Psoas muscle (tissue), 8 donors: ENCODE results near the gene ACSF2. TPM values are rescaled to one million over a fixed set of nuclear protein-coding genes. Genes with fewer than 3 reads are reported as not detected.
A peak's percentile ranks its signal among the peaks of the same experiment; 100 is the strongest.

ENCODE experiments used
- ATAC-seq, 4 donors: fragments of 200-7000 bp; cut with Tn5 transposase; one replicate each; pipeline ENCODE4 v1.9.1; 2020; ENCODE audit warnings: moderate library complexity in 3 of 4, mild to moderate bottlenecking in 2 of 4
- DNase-seq, 2 donors: peaks; one replicate each; pipeline ENCODE4 v3.0.0-alpha.2; 2020
- H3K27ac ChIP-seq: fragments of 200-600 bp; one replicate; pipeline ENCODE4 v1.8.0; 2022
- H3K27me3 ChIP-seq, 3 donors: fragments of 200-600 bp in 1 of 3; one replicate each; pipeline versions ENCODE4 v1.6.1 to v1.8.0; 2013 to 2022; ENCODE audit warnings: low read length in 2 of 3, mild to moderate bottlenecking in 2 of 3, moderate library complexity in 1 of 3; ENCODE audit not compliant: insufficient read depth in 3 of 3
- H3K36me3 ChIP-seq, 2 donors: fragments of 200-600 bp in 1 of 2; one replicate each; pipeline versions ENCODE4 v1.6.1 to v1.8.0; 2013 to 2022; ENCODE audit warnings: low read depth in 1 of 2, mild to moderate bottlenecking in 1 of 2, moderate library complexity in 1 of 2; ENCODE audit not compliant: insufficient read depth in 1 of 2
- H3K4me1 ChIP-seq: fragments of 200-600 bp; one replicate; pipeline ENCODE4 v1.8.0; 2022
- H3K4me3 ChIP-seq: fragments of 200-600 bp; one replicate; pipeline ENCODE4 v1.8.0; 2022; ENCODE audit warnings: mild to moderate bottlenecking
- H3K9me3 ChIP-seq: fragments of 200-600 bp; one replicate; pipeline ENCODE4 v1.8.0; 2022
- WGBS, 3 donors: extraction: QIAGEN DNeasy Blood & Tissue Kit; methylation state at CpG; one replicate each; pipeline versions ENCODE4 v1.1.6 to v1.1.7; 2013; 5-methylcytosine and 5-hydroxymethylcytosine counted together
- intact Hi-C, 2 donors: fragments of 100-400 bp; cut with DNase I; formaldehyde crosslinking; loops; one replicate each; pipeline versions ENCODE4 v1.11.0 to v1.14.2; 2022
- polyA plus RNA-seq, 3 donors: library from polyadenylated mRNA; stranded (reverse); fragments of 200-250 nt; gene quantifications; one replicate each; pipeline ENCODE4 v1.2.3, GENCODE V29; 2013
- total RNA-seq, 4 donors: library from RNA; stranded (reverse); fragmentation: NEBNext Ultra II Directional in 2 of 4; extraction: Animal tissue kit (Norgen Biotek cat#: 25700) in 2 of 4; gene quantifications; one replicate each; pipeline versions ENCODE4 v1.2.1 to v1.2.4, GENCODE V29; 2021 to 2023
- TF ChIP-seq, protein P1 (sequence below): fragments of 200-600 bp; IDR thresholded peaks from one replicate; pipeline ENCODE4 v1.8.0; 2022; ENCODE audit warnings: antibody characterized with exemption
- donor health status: healthy with polysubstance abuse.
- donor health status: DM: no; HTN: no; CAD: no; lungs with moderate emphysema.
- donor health status: Bipolar disorder and iron deficiency.
- donor health status: healthy.
- donor health status: DM: yes; HTN: yes; CAD: no.
- donor health status: DM: no; HTN: no; CAD: no.
- donor health status: DM: no; HTN: no; CAD: no.
- donor health status: DM: yes; HTN: yes; CAD: no.

Gene ACSF2
- total and polyA plus RNA-seq, 7 donors, result 14.4 to 72.3 (median 35.5) TPM

DNA sequence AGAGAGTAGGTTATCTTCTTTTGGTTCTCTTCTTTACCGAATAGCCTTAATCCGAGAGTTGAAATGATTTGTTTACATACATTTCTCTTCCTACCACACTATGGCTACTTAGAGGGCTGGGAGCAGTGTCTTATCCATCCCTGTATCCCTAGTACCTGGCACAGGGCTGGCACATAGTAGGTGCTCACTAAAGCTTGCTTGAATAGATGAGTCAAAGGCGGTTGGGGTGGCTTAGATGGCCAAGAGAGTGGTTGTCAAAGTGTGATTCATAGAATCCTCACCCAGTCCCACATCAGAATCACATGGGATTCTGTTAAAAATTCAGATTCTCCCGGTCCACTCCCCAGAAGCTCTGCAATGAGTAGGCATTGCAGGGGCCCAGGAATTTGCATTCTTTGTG, 31.6 kb downstream of the ACSF2 start:
- Histone ChIP-seq H3K36me3 (peaks cover 0 to 4% of the 10 kb centered on the region in 2 donors), H3K9me3 (no peaks in the 10 kb centered on the region), H3K27ac (no peak overlapping the region), H3K4me1 (no peaks in the 10 kb centered on the region), H3K27me3 (no peaks in the 10 kb centered on the region), H3K4me3 (no peak overlapping the region)
- 94 to 98% (median 95%) methylated on average over 4 of the region's 4 CpGs for WGBS, 3 donors
- intact Hi-C loops, result no loop called here
- no peak for ATAC-seq
- no peak for DNase-seq
- TF ChIP-seq, protein P1, sequence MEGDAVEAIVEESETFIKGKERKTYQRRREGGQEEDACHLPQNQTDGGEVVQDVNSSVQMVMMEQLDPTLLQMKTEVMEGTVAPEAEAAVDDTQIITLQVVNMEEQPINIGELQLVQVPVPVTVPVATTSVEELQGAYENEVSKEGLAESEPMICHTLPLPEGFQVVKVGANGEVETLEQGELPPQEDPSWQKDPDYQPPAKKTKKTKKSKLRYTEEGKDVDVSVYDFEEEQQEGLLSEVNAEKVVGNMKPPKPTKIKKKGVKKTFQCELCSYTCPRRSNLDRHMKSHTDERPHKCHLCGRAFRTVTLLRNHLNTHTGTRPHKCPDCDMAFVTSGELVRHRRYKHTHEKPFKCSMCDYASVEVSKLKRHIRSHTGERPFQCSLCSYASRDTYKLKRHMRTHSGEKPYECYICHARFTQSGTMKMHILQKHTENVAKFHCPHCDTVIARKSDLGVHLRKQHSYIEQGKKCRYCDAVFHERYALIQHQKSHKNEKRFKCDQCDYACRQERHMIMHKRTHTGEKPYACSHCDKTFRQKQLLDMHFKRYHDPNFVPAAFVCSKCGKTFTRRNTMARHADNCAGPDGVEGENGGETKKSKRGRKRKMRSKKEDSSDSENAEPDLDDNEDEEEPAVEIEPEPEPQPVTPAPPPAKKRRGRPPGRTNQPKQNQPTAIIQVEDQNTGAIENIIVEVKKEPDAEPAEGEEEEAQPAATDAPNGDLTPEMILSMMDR, result no peak

DNA sequence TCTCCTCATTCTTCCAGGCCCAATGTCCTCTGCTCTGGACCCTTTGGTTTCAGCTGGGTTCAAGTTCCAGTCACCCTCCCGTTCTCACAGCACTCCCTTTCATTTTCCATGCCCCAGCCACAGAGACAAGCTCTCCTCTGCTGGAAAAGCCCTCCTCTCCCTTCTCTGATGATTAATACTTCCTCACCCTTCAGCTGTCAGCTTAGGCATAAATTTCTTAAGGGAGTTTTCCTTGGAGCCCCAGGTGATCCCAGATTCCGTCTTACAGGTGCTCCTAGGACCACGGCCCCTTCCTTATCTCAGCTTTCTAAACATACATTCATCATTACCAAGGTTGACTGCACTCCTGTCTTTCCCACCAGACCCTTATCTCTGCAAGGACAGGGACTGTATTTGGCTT, 32.3 kb downstream of the ACSF2 start:
- ATAC-seq, result no peak
- DNase-seq, result no peak
- Histone ChIP-seq H3K27ac (no peak overlapping the region), H3K36me3 (peaks cover 0 to 11% of the 10 kb centered on the region in 2 donors), H3K9me3 (no peaks in the 10 kb centered on the region), H3K27me3 (no peaks in the 10 kb centered on the region), H3K4me3 (no peak overlapping the region), H3K4me1 (no peaks in the 10 kb centered on the region)
- intact Hi-C loops, result no loop called here
- WGBS, 3 donors, result 61 to 76% (median 64%) methylated on average over 3 of the region's 3 CpGs
- TF ChIP-seq, protein P1, result no peak

DNA sequence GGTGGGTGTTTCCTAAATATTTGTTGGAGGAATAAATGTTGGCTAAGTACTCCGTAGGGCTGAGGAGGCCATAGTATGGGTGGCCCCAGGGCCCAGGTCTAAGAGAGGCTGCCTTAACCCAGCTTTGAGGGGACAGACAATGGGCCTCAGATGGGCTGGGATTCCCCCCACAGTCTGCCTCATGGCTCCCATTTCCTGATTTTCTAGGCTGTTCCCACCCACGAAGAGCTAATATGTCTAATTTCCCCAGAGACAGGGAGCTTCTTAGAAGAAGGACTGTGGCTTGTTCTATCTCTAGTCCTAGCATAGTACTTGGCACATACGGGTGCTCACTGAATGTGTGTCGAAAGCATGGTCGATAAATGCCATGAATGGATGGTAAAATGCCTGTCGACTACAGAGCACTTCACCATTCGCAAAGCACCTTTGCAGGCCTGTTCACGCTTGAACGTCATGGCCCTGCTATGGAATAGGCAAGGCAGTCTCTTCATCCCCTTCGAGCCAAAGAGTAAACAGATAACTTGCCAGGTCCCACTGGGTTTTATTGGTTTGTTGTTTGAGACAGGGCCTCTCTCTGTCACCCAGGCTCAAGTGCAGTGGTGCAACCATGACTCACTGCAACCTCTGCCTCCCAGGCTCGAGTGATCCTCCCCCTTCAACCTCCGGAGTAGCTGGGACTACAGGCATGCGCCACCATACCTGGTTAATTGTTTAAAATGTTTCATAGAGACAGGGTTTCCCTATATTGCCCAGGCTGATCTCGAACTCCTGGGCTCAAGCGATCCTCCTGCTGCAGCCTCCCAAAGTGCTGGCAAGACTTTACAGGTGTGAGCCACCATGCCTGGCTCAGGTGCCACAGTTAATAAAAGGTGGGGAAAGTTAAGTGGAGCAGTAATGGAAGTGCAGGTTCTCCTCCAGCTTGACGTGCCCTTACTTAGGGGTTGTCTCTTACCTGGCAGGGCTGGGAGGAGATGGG, 33.0 kb downstream of the ACSF2 start:
- H3K27me3 ChIP-seq, result no peaks in the 10 kb centered on the region
- H3K4me3 ChIP-seq, result no peak overlapping the region
- TF ChIP-seq, protein P1, result no peak
- WGBS, 3 donors, result 70 to 83% (median 76%) methylated on average over 16 of the region's 16 CpGs
- ATAC-seq (peak; percentile 39 to 71 (median 50)), DNase-seq (no peak)
- no peaks in the 10 kb centered on the region for H3K9me3 ChIP-seq
- no peak overlapping the region for H3K27ac ChIP-seq
- H3K36me3 ChIP-seq, result peaks cover 0 to 15% of the 10 kb centered on the region in 2 donors
- H3K4me1 ChIP-seq, result no peaks in the 10 kb centered on the region
- intact Hi-C loops, result no loop called here

DNA sequence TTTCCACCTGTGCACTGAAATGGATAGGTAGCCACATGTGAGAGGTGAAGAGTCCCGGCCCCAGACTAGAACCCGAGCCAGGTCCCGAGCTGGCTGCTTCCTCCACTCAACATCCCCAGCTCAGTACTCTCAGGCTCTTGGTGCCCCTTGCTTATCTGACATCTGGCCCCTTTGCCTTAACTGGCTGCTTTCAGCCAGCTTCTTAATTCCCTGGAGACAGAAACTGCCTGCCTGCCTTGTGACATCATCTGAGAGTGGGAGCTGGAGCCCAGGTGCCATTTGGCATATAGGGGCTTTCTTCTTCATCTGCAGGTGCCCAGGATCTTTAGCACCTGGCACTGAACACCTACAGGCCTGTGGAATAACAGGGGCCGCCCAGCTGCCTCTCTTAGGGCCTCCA, 33.7 kb downstream of the ACSF2 start:
- TF ChIP-seq, protein P1, result no peak
- DNase-seq, result no peak
- no peaks in the 10 kb centered on the region for H3K27me3 ChIP-seq
- H3K4me3 ChIP-seq, result no peak overlapping the region
- 85 to 96% (median 88%) methylated on average over 4 of the region's 4 CpGs for WGBS, 3 donors
- no peak overlapping the region for H3K27ac ChIP-seq
- intact Hi-C loops, result no loop called here
- no peak for ATAC-seq
- H3K9me3 ChIP-seq, result no peaks in the 10 kb centered on the region
- no peaks in the 10 kb centered on the region for H3K4me1 ChIP-seq
- peaks cover 0 to 17% of the 10 kb centered on the region in 2 donors for H3K36me3 ChIP-seq
